Endothelial cell of umbilical vein (primary cell): Measurements from ENCODE around the gene DHX34. TPM values are rescaled to one million over a fixed set of nuclear protein-coding genes. Genes with fewer than 3 reads are reported as not detected.
A peak's percentile ranks its signal among the peaks of the same experiment; 100 is the strongest.

ENCODE experiments used
- BruUV-seq: library from RNA; stranded (reverse); fragments of 400-500 nt; replicated peaks from 2 replicates; lab custom pipeline; 2021; lab: Mats Ljungman, UMichigan
- CTCF ChIA-PET: fragments of 300-600, 350-600 bp; sonication (Branson Sonifier 250); formaldehyde crosslinking; loops from one replicate; lab custom pipeline; 2021; ENCODE audit warnings: antibody characterized with exemption, inconsistent platforms; lab: Charles Lee
- POLR2A ChIA-PET: fragments of 300-600, 350-600 bp; sonication (Branson Sonifier 250); formaldehyde crosslinking; loops from one replicate; lab custom pipeline; 2021; ENCODE audit warnings: antibody characterized with exemption, inconsistent platforms; lab: Charles Lee
- DNase-seq: peaks from one replicate; pipeline ENCODE4 v3.0.0-alpha.2; 2011; ENCODE audit warnings: low read depth, low spot score
- FAIRE-seq: peaks from 2 replicates; lab custom pipeline; 2011; peaks lifted over from hg19 to GRCh38; lab: Jason Lieb, UNC
- H2AFZ ChIP-seq: 2 replicates; pipeline ENCODE4 v1.6.0; 2012; ENCODE audit warnings: low read depth, low read length, control low read depth, inconsistent platforms
- H3K27ac ChIP-seq: 2 replicates; pipeline ENCODE4 v1.5.1; 2011; ENCODE audit warnings: low read depth, mild to moderate bottlenecking, control low read depth, low read length, moderate library complexity; ENCODE audit not compliant: insufficient read depth
- H3K27me3 ChIP-seq, 2 experiments: 2 replicates each; pipeline versions ENCODE4 v1.6.0 to v1.6.1; 2011; ENCODE audit warnings: low read length in 2 of 2, mixed read lengths in 1 of 2; ENCODE audit not compliant: control insufficient read depth in 2 of 2, insufficient read depth in 2 of 2
- H3K36me3 ChIP-seq, 2 experiments: 2 replicates in 1 of 2; 3 replicates in 1 of 2; pipeline ENCODE4 v1.5.1; 2011; ENCODE audit warnings: low read length in 2 of 2, mild to moderate bottlenecking in 1 of 2, moderate library complexity in 1 of 2; ENCODE audit not compliant: control insufficient read depth in 2 of 2, insufficient read depth in 2 of 2; ENCODE audit errors: extremely low read depth in 1 of 2
- H3K4me1 ChIP-seq: 3 replicates; pipeline ENCODE4 v1.5.1; 2011; ENCODE audit warnings: mild to moderate bottlenecking, low read length; ENCODE audit not compliant: control insufficient read depth, insufficient read depth; ENCODE audit errors: extremely low read depth
- H3K4me2 ChIP-seq: 2 replicates; pipeline ENCODE4 v1.6.1; 2011; ENCODE audit warnings: low read length, control low read depth, mixed read lengths; ENCODE audit not compliant: insufficient read depth
- H3K4me3 ChIP-seq, 3 experiments: fragments of 200-600 bp in 1 of 3; sonication (generic), shearing (Covaris generic) in 1 of 3; replicated peaks in 1 of 3; 2 replicates each; pipeline ENCODE4 v1.5.1; 2011 to 2016; ENCODE audit warnings: control low read depth in 3 of 3, low read length in 3 of 3, mild to moderate bottlenecking in 2 of 3, inconsistent platforms in 1 of 3, low read depth in 1 of 3, moderate library complexity in 1 of 3; ENCODE audit not compliant: insufficient read depth in 1 of 3
- H3K79me2 ChIP-seq: 2 replicates; pipeline ENCODE4 v1.6.0; 2012; ENCODE audit warnings: low read length, inconsistent platforms; ENCODE audit not compliant: control insufficient read depth, insufficient read depth
- H3K9ac ChIP-seq: replicated peaks from 2 replicates; pipeline ENCODE3; 2011; ENCODE audit warnings: low read length, control low read depth; ENCODE audit not compliant: insufficient read depth; ENCODE audit errors: extremely low read depth
- H3K9me1 ChIP-seq: replicated peaks from 3 replicates; pipeline ENCODE4 v1.6.0; 2011; ENCODE audit warnings: mild to moderate bottlenecking, low read length; ENCODE audit not compliant: control insufficient read depth, insufficient read depth; ENCODE audit errors: extremely low read depth
- H3K9me3 ChIP-seq: replicated peaks from 2 replicates; pipeline ENCODE4 v1.5.1; 2012; ENCODE audit warnings: low read length, inconsistent platforms; ENCODE audit not compliant: control insufficient read depth, insufficient read depth
- H4K20me1 ChIP-seq: replicated peaks from 2 replicates; pipeline ENCODE3; 2011; ENCODE audit warnings: mild to moderate bottlenecking, low read length; ENCODE audit not compliant: control insufficient read depth, insufficient read depth; ENCODE audit errors: extremely low read depth
- CTCF ChIP-seq, 2 donors: IDR thresholded peaks; 1 replicate in 1 of 2; 2 replicates in 1 of 2; pipeline ENCODE4 v1.5.1; 2011; ENCODE audit warnings: low read length in 2 of 2, mild to moderate bottlenecking in 2 of 2, moderate library complexity in 2 of 2, control low read depth in 1 of 2, inconsistent platforms in 1 of 2, low read depth in 1 of 2; ENCODE audit not compliant: insufficient read depth in 1 of 2; ENCODE audit errors: extremely low read depth in 1 of 2
- EZH2 ChIP-seq: IDR thresholded peaks from 2 replicates; pipeline ENCODE4 v1.6.1; 2012; ENCODE audit warnings: borderline replicate concordance, low read depth, mild to moderate bottlenecking, moderate library complexity, low read length, inconsistent platforms; ENCODE audit not compliant: severe bottlenecking
- FOS ChIP-seq: IDR thresholded peaks from 2 replicates; pipeline ENCODE4 v1.6.1; 2011; ENCODE audit warnings: mild to moderate bottlenecking, low read length, moderate library complexity, borderline replicate concordance; ENCODE audit not compliant: insufficient read depth
- GATA2 ChIP-seq: IDR thresholded peaks from 2 replicates; pipeline ENCODE4 v1.7.0; 2011; ENCODE audit warnings: low read depth, mild to moderate bottlenecking, moderate library complexity, mixed read lengths, low read length; ENCODE audit not compliant: insufficient read length, insufficient read depth
- JUN ChIP-seq: IDR thresholded peaks from 2 replicates; pipeline ENCODE4 v1.6.1; 2011; ENCODE audit warnings: borderline replicate concordance, low read depth; ENCODE audit not compliant: insufficient read length, insufficient read depth
- MAX ChIP-seq: IDR thresholded peaks from 2 replicates; pipeline ENCODE4 v1.6.1; 2011; ENCODE audit not compliant: insufficient read depth, insufficient read length
- MYC ChIP-seq: IDR thresholded peaks from one replicate; pipeline ENCODE4 v1.6.1; 2011; ENCODE audit warnings: mild to moderate bottlenecking, low read depth, low read length
- POLR2A ChIP-seq: IDR thresholded peaks from 2 replicates; pipeline ENCODE4 v1.6.1; 2012; ENCODE audit warnings: low read depth, mild to moderate bottlenecking, control low read depth, low read length
- POLR2AphosphoS5 ChIP-seq: IDR thresholded peaks from 2 replicates; pipeline ENCODE4 v1.6.1; 2012; ENCODE audit warnings: low read depth, mild to moderate bottlenecking, control low read depth, low read length, moderate library complexity; ENCODE audit not compliant: insufficient read depth
- dilution Hi-C: fragments of 300-500 bp; cut with MboI; formaldehyde crosslinking; loops from one replicate; pipeline ENCODE4 v1.15.0; 2019; ENCODE audit warnings: low sequenced_read_pairs; ENCODE audit not compliant: extremely low pct_ligation_motif_present
- intact Hi-C: fragments of 100-400 bp; cut with micrococcal nuclease; formaldehyde crosslinking; loops from one replicate; pipeline ENCODE4 v1.10.0; 2022
- polyA plus RNA-seq, 4 experiments: library from polyadenylated mRNA; depleted of rRNA in 3 of 4; stranded (reverse) in 3 of 4; unstranded in 1 of 4; fragments of >200 nt; gene quantifications; 2 replicates each; pipeline versions ENCODE4 v1.2.1 to v1.2.3, GENCODE V29; 2011 to 2012; ENCODE audit warnings: missing spikeins in 1 of 4
- total RNA-seq: library from RNA; stranded (reverse); gene quantifications from 2 replicates; pipeline ENCODE4 v1.2.3, GENCODE V29; 2021

DHX34 gene
- total and polyA plus RNA-seq, 2 donors (not counting 3 experiments of a cell fraction or from before 2014, with no cell fraction given) = 12.8 to 20.7 TPM

- ChIA-PET POLR2A (no interaction called here), CTCF (interaction anchor here (1.1 to 1.3 kb wide), 2 partner anchors 13 to 14 kb away, joined by 3 to 6 read pairs; no protein-coding TSS in a partner anchor)
- Histone ChIP-seq H3K9me3 (no peaks in the 10 kb centered on the region), H3K4me1 (no peaks in the 10 kb centered on the region), H3K79me2 (no peaks in the 10 kb centered on the region), H3K9me1 (no peaks in the 10 kb centered on the region), H3K9ac (no peak overlapping the region), H3K27ac (no peak overlapping the region), H3K27me3 (peaks cover 24 to 28% of the 10 kb centered on the region in 2 experiments), H2AFZ (no peak overlapping the region), H3K4me2 (no peak overlapping the region), H3K36me3 (no peaks in the 10 kb centered on the region), H4K20me1 (no peaks in the 10 kb centered on the region), H3K4me3 (no peak overlapping the region)
- intact Hi-C loops = no loop called here
- dilution Hi-C loops = no loop called here
- BruUV-seq = no TSS peak
- FAIRE-seq = no peak
- no peak for TF ChIP-seq FOS
- TF ChIP-seq CTCF (IDR thresholded peaks at IDR 0.05; ENCODE audit: extremely low read depth in 1 of 2, insufficient read depth in 1 of 2, low read depth in 1 of 2, low read length in 2 of 2) = peak; percentile 9 to 47
- no peak for TF ChIP-seq MYC
- DNase-seq = no peak
Measured at GRCh38 chr19:47414469-47414868, 65.4 kb downstream of the DHX34 start.

GRCh38 chr19:47415953-47416642 is 67.0 kb downstream of the DHX34 start:
- dilution Hi-C loops = no loop called here
- intact Hi-C loops = no loop called here
- H3K4me2 ChIP-seq = no peak overlapping the region

More at GRCh38 chr19:47415953-47416642, 67.0 kb downstream of the DHX34 start:
- H4K20me1 ChIP-seq = no peaks in the 10 kb centered on the region
- no peaks in the 10 kb centered on the region for H3K9me1 ChIP-seq
- no peaks in the 10 kb centered on the region for H3K9me3 ChIP-seq
- H3K79me2 ChIP-seq = no peaks in the 10 kb centered on the region
- CTCF ChIA-PET = interaction anchor here (0.7 to 1.5 kb wide), 6 partner anchors 12 to 286 kb away, joined by 3 to 5 read pairs (median 3); partner anchors contain the start of gene KPTN
- H3K36me3 ChIP-seq = no peaks in the 10 kb centered on the region
- POLR2A ChIA-PET = interaction anchor here (0.6 kb wide), 1 partner anchor 69 kb away, joined by 3 read pairs; no protein-coding TSS in a partner anchor
- BruUV-seq = no TSS peak
- H3K4me1 ChIP-seq = no peaks in the 10 kb centered on the region
- no peak for FAIRE-seq
- DNase-seq = no peak
- no peak overlapping the region for H3K27ac ChIP-seq
- no peak overlapping the region for H3K9ac ChIP-seq
- peaks cover 41% of the 10 kb centered on the region in 2 experiments for H3K27me3 ChIP-seq
- TF ChIP-seq EZH2 (no peak), JUN (no peak), POLR2AphosphoS5 (no peak), CTCF (IDR thresholded peaks at IDR 0.05; ENCODE audit: extremely low read depth in 1 of 2, insufficient read depth in 1 of 2, low read depth in 1 of 2, low read length in 2 of 2) (no peak), FOS (no peak), MAX (no peak), POLR2A (no peak), GATA2 (no peak), MYC (no peak)
- H2AFZ ChIP-seq = no peak overlapping the region
- H3K4me3 ChIP-seq = no peak overlapping the region
